B cell (primary cell): Measurements from ENCODE around the gene FGF6. TPM values are rescaled to one million over a fixed set of nuclear protein-coding genes. Genes with fewer than 3 reads are reported as not detected.

Experiments used
- ATAC-seq: fragments of 200-7000 bp; cut with Tn5 transposase; one replicate; pipeline ENCODE4 v1.10.0; 2021; ENCODE audit warnings: low read depth, mild to moderate bottlenecking, moderate number of reproducible peaks, moderate library complexity
- CTCF ChIA-PET: fragments of 350-600 bp; sonication (Branson Sonifier 250); formaldehyde crosslinking; loops from one replicate; lab custom pipeline; 2021; ENCODE audit warnings: antibody characterized with exemption, inconsistent platforms; lab: Charles Lee
- POLR2A ChIA-PET: fragments of 350-600 bp; sonication (Branson Sonifier 250); formaldehyde crosslinking; loops from one replicate; lab custom pipeline; 2021; ENCODE audit warnings: antibody characterized with exemption; lab: Charles Lee
- DNase-seq: peaks from one replicate; pipeline ENCODE4 v3.0.0; 2013
- H2AFZ ChIP-seq: 2 replicates; pipeline ENCODE4 v1.6.1; 2012; ENCODE audit warnings: mild to moderate bottlenecking, low read depth, low read length; ENCODE audit not compliant: insufficient read depth, poor library complexity, severe bottlenecking
- H3K27ac ChIP-seq, 2 donors: 1 replicate in 1 of 2; 2 replicates in 1 of 2; pipeline ENCODE4 v1.5.1; 2012 to 2013; ENCODE audit warnings: low read length in 2 of 2, mild to moderate bottlenecking in 2 of 2, moderate library complexity in 1 of 2
- H3K27me3 ChIP-seq, 4 experiments: fragments of 200-600 bp in 1 of 4; sonication (generic) in 1 of 4; replicated peaks in 1 of 4; 1 replicate in 2 of 4; 2 replicates in 2 of 4; pipeline versions ENCODE4 v1.6.1 to v1.7.0; 2013 to 2016; ENCODE audit warnings: low read length in 3 of 4, mild to moderate bottlenecking in 2 of 4, mixed read lengths in 1 of 4, moderate library complexity in 1 of 4; ENCODE audit not compliant: insufficient read depth in 4 of 4, control insufficient read depth in 3 of 4; ENCODE audit errors: control extremely low read depth in 1 of 4
- H3K36me3 ChIP-seq, 2 experiments: replicated peaks in 1 of 2; 1 replicate in 1 of 2; 2 replicates in 1 of 2; pipeline versions ENCODE4 v1.6.1 to v1.7.1; 2013; ENCODE audit warnings: low read length in 1 of 2; ENCODE audit not compliant: insufficient read depth in 2 of 2, control insufficient read depth in 1 of 2; ENCODE audit errors: control extremely low read depth in 1 of 2, extremely low read depth in 1 of 2
- H3K4me1 ChIP-seq, 2 donors: fragments of 200-600 bp in 1 of 2; sonication (generic) in 1 of 2; 1 replicate in 1 of 2; 2 replicates in 1 of 2; pipeline versions ENCODE4 v1.5.1 to v1.6.1; 2013 to 2017; ENCODE audit warnings: low read length in 2 of 2; ENCODE audit not compliant: control insufficient read depth in 2 of 2, insufficient read depth in 2 of 2
- H3K4me2 ChIP-seq: replicated peaks from 2 replicates; pipeline ENCODE3; 2012; ENCODE audit warnings: mild to moderate bottlenecking, low read depth, low read length; ENCODE audit not compliant: poor library complexity, severe bottlenecking
- H3K4me3 ChIP-seq, 5 experiments: fragments of 200-600 bp in 1 of 5; sonication (generic) in 1 of 5; 1 replicate in 3 of 5; 2 replicates in 2 of 5; pipeline versions ENCODE4 v1.5.1 to v1.7.0; 2011 to 2016; ENCODE audit warnings: low read length in 4 of 5, mild to moderate bottlenecking in 4 of 5, low read depth in 2 of 5, control low read depth in 1 of 5, moderate library complexity in 1 of 5; ENCODE audit not compliant: insufficient read depth in 1 of 5; ENCODE audit errors: control extremely low read depth in 1 of 5, extremely low read depth in 1 of 5
- H3K79me2 ChIP-seq: fragments of 200-600 bp; sonication (generic); one replicate; pipeline ENCODE4 v1.6.0; 2016; ENCODE audit warnings: low read length; ENCODE audit not compliant: control insufficient read depth, insufficient read depth
- H3K9ac ChIP-seq: fragments of 200-600 bp; sonication (generic); 2 replicates; pipeline ENCODE4 v1.6.1; 2017; ENCODE audit warnings: mild to moderate bottlenecking, low read length, moderate library complexity
- H3K9me3 ChIP-seq, 3 donors: one replicate each; pipeline versions ENCODE4 v1.6.1 to v1.7.1; 2013; ENCODE audit warnings: low read length in 2 of 3; ENCODE audit not compliant: control insufficient read depth in 2 of 3, insufficient read depth in 1 of 3; ENCODE audit errors: control extremely low read depth in 1 of 3
- H4K20me1 ChIP-seq: 2 replicates; pipeline ENCODE4 v1.6.0; 2012; ENCODE audit warnings: mild to moderate bottlenecking, low read length; ENCODE audit not compliant: insufficient read depth, control insufficient read depth, poor library complexity, severe bottlenecking
- H3K27ac Mint-ChIP-seq: one replicate; pipeline ENCODE4 v1.8.0; 2021; ENCODE audit warnings: mixed read lengths
- H3K27me3 Mint-ChIP-seq: one replicate; pipeline ENCODE4 v1.8.0; 2021; ENCODE audit warnings: mixed read lengths
- H3K4me1 Mint-ChIP-seq: one replicate; pipeline ENCODE4 v1.8.0; 2021; ENCODE audit warnings: mixed read lengths
- H3K4me3 Mint-ChIP-seq: one replicate; pipeline ENCODE4 v1.8.0; 2021; ENCODE audit warnings: mixed read lengths
- H3K9me3 Mint-ChIP-seq: one replicate; pipeline ENCODE4 v1.8.0; 2022; ENCODE audit warnings: mixed read lengths; ENCODE audit not compliant: insufficient read depth
- EZH2 ChIP-seq: IDR thresholded peaks from 2 replicates; pipeline ENCODE4 v1.6.1; 2012; ENCODE audit warnings: borderline replicate concordance, low read depth, mild to moderate bottlenecking, moderate library complexity, low read length; ENCODE audit not compliant: insufficient read depth, poor library complexity, severe bottlenecking
- WGBS: methylation state at CpG from one replicate; pipeline ENCODE4 v1.1.5; 2013; ENCODE audit warnings: missing lambda C conversion rate; ENCODE audit not compliant: insufficient coverage; 5-methylcytosine and 5-hydroxymethylcytosine counted together
- intact Hi-C: fragments of 100-400 bp; cut with micrococcal nuclease; formaldehyde crosslinking; loops from one replicate; pipeline ENCODE4 v1.10.0; 2022
- polyA plus RNA-seq: library from polyadenylated mRNA; depleted of rRNA; stranded (reverse); fragments of >200 nt; gene quantifications from 2 replicates; pipeline ENCODE4 v1.2.3, GENCODE V29; 2012
- total RNA-seq, 2 donors: library from RNA; stranded (reverse); fragments of 120-200 nt in 1 of 2; gene quantifications; 1 replicate in 1 of 2; 2 replicates in 1 of 2; pipeline versions ENCODE4 v1.2.3 to v1.2.4, GENCODE V29; 2013 to 2022
- TF ChIP-seq, protein P1 (sequence below): fragments of 200-600 bp; IDR thresholded peaks from one replicate; pipeline ENCODE4 v1.8.0; 2022; ENCODE audit warnings: antibody characterized with exemption, mild to moderate bottlenecking

The FGF6 gene
- total and polyA plus RNA-seq, 2 donors (not counting 1 experiment from before 2014, with no cell fraction given), result not detected

DNA sequence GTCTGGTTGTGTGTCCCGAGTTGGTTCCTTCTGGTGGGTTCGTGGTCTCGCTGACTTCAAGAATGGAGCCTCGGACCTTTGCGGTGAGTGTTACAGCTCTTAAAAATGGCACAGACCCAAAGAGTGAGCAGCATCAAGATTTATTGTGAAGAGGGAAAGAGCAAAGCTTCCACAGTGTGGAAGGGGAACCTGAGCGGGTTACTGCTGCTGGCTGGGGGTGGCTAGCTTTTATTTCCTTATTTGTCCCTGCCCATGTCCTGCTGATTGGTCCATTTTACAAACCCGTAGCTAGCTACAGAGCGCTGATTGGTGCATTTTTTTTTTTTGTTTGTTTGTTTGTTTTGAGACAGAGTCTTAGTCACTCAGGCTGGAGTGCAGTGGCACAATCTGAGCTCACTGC lies 29.3 kb downstream of the FGF6 start:
- H3K4me2 ChIP-seq, result no peak overlapping the region
- WGBS, result 72% methylated on average over 8 of the region's 8 CpGs
- H3K9ac ChIP-seq, result no peak overlapping the region
- Mint-ChIP-seq H3K27me3 (peaks cover 30% of the 10 kb centered on the region), H3K4me1 (no peaks in the 10 kb centered on the region), H3K27ac (no peak overlapping the region), H3K4me3 (no peak overlapping the region), H3K9me3 (no peaks in the 10 kb centered on the region)
- intact Hi-C loops, result no loop called here
- H3K27me3 ChIP-seq, result peaks cover 0 to 9% (median 6%) of the 10 kb centered on the region in 4 experiments
- H4K20me1 ChIP-seq, result no peaks in the 10 kb centered on the region
- no peak overlapping the region for H3K4me3 ChIP-seq
- ChIA-PET CTCF (no interaction called here), POLR2A (no interaction called here)
- no peaks in the 10 kb centered on the region for H3K4me1 ChIP-seq
- no peaks in the 10 kb centered on the region for H3K79me2 ChIP-seq
- no peaks in the 10 kb centered on the region for H3K36me3 ChIP-seq
- TF ChIP-seq EZH2, result no peak
- TF ChIP-seq, protein P1, sequence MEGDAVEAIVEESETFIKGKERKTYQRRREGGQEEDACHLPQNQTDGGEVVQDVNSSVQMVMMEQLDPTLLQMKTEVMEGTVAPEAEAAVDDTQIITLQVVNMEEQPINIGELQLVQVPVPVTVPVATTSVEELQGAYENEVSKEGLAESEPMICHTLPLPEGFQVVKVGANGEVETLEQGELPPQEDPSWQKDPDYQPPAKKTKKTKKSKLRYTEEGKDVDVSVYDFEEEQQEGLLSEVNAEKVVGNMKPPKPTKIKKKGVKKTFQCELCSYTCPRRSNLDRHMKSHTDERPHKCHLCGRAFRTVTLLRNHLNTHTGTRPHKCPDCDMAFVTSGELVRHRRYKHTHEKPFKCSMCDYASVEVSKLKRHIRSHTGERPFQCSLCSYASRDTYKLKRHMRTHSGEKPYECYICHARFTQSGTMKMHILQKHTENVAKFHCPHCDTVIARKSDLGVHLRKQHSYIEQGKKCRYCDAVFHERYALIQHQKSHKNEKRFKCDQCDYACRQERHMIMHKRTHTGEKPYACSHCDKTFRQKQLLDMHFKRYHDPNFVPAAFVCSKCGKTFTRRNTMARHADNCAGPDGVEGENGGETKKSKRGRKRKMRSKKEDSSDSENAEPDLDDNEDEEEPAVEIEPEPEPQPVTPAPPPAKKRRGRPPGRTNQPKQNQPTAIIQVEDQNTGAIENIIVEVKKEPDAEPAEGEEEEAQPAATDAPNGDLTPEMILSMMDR, result no peak
- H2AFZ ChIP-seq, result no peak overlapping the region
- H3K9me3 ChIP-seq, result no peaks in the 10 kb centered on the region
- DNase-seq, result no peak
- H3K27ac ChIP-seq, result no peak overlapping the region
- no peak for ATAC-seq

DNA sequence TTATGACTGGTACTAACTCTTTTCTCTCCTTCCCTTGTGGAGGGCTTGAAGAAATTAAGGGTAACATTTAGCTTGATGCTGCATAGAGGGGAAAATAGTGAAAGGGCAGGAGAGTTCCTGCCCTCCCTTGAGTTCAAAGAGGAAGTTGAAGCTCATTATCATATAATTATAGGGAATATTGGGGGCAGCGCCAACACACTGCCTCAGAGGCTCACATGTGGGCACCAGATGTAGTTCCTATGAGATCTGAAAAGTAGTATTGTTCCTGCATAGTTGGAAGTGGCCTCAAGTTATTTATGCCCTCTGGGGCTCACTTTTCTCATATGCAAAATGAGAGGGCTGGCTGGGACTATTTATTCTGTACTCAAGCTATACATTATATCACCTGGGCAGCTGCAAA lies 33.1 kb downstream of the FGF6 start:
- H3K9me3 ChIP-seq, result no peaks in the 10 kb centered on the region
- H3K36me3 ChIP-seq, result no peaks in the 10 kb centered on the region
- no peak overlapping the region for H3K4me3 Mint-ChIP-seq
- H3K27me3 Mint-ChIP-seq, result peaks cover 22% of the 10 kb centered on the region
- no peak overlapping the region for H2AFZ ChIP-seq
- POLR2A ChIA-PET, result no interaction called here
- H3K4me3 ChIP-seq, result no peak overlapping the region
- H3K9ac ChIP-seq, result no peak overlapping the region
- no peaks in the 10 kb centered on the region for H3K4me1 Mint-ChIP-seq
- ATAC-seq (no peak), DNase-seq (no peak)
- no peaks in the 10 kb centered on the region for H3K79me2 ChIP-seq
- H4K20me1 ChIP-seq, result no peaks in the 10 kb centered on the region
- H3K27ac Mint-ChIP-seq, result no peak overlapping the region
- intact Hi-C loops, result no loop called here
- TF ChIP-seq, protein P1, result no peak
- no peak for TF ChIP-seq EZH2
- H3K27ac ChIP-seq, result no peak overlapping the region
- WGBS, result no CpG with 5 or more reads among the region's 1 CpG
- peaks cover 0 to 9% (median 6%) of the 10 kb centered on the region in 4 experiments for H3K27me3 ChIP-seq
- no peaks in the 10 kb centered on the region for H3K9me3 Mint-ChIP-seq
- CTCF ChIA-PET, result interaction anchor here (0.9 to 4.6 kb wide), 2 partner anchors 9 to 115 kb away, joined by 3 to 20 read pairs; no protein-coding TSS in a partner anchor
- no peak overlapping the region for H3K4me2 ChIP-seq
- no peaks in the 10 kb centered on the region for H3K4me1 ChIP-seq
